Gastrocnemius medialis (tissue), 4 donors: ENCODE measurements around the gene PKIB. TPM values are rescaled to one million over a fixed set of nuclear protein-coding genes. Genes with fewer than 3 reads are reported as not detected.
"Not testable (repeated sequence)": the region's sequence is repeated elsewhere in the genome, so short reads cannot be mapped to it uniquely, and the experiment has no call there.

Source experiments
- ATAC-seq, 2 donors: fragments of 150-250 bp; one replicate each; pipeline ENCODE4 v1.9.1; 2016
- DNase-seq, 2 donors: peaks; one replicate each; pipeline ENCODE4 v3.0.0-alpha.2; 2019
- H3K27ac ChIP-seq, 4 donors: fragments of 200-600 bp; sonication (generic); 1 replicate in 1 of 4; 2 replicates in 3 of 4; pipeline ENCODE4 v1.5.1; 2016 to 2018; ENCODE audit warnings: mild to moderate bottlenecking in 2 of 4, moderate library complexity in 1 of 4
- H3K27me3 ChIP-seq, 3 donors: fragments of 200-600 bp; sonication (generic) in 2 of 3; 1 replicate in 1 of 3; 2 replicates in 2 of 3; pipeline versions ENCODE4 v1.5.1 to v1.6.0; 2016 to 2019; ENCODE audit warnings: mild to moderate bottlenecking in 1 of 3, moderate library complexity in 1 of 3
- H3K36me3 ChIP-seq, 2 donors: fragments of 200-600 bp; sonication (generic) in 1 of 2; one replicate each; pipeline ENCODE4 v1.5.1; 2017 to 2018
- H3K4me1 ChIP-seq, 2 donors: fragments of 200-600 bp; sonication (generic) in 1 of 2; one replicate each; pipeline ENCODE4 v1.5.1; 2016 to 2017; ENCODE audit warnings: mild to moderate bottlenecking in 2 of 2
- H3K4me3 ChIP-seq, 4 donors: fragments of 200-600 bp; sonication (generic) in 3 of 4; 1 replicate in 1 of 4; 2 replicates in 3 of 4; pipeline ENCODE4 v1.5.1; 2016 to 2019; ENCODE audit warnings: mild to moderate bottlenecking in 2 of 4
- H3K9me3 ChIP-seq, 3 donors: fragments of 200-600 bp; sonication (generic) in 2 of 3; 1 replicate in 1 of 3; 2 replicates in 2 of 3; pipeline ENCODE4 v1.5.1; 2016 to 2019
- CTCF ChIP-seq, 5 experiments: fragments of 450-650 bp in 3 of 5; fragments of 200-600 bp in 2 of 5; sonication (generic) in 2 of 5; IDR thresholded peaks in 4 of 5; conservative IDR thresholded peaks in 1 of 5; 1 replicate in 4 of 5; 2 replicates in 1 of 5; pipeline ENCODE4 v1.5.1; 2016 to 2019; ENCODE audit warnings: antibody characterized with exemption in 5 of 5, mild to moderate bottlenecking in 3 of 5, moderate library complexity in 3 of 5
- POLR2A ChIP-seq, 2 donors: fragments of 450-650 bp; IDR thresholded peaks; one replicate each; pipeline ENCODE4 v1.6.1; 2017; ENCODE audit warnings: antibody characterized with exemption in 2 of 2, mild to moderate bottlenecking in 2 of 2, moderate library complexity in 2 of 2
- in situ Hi-C, 4 donors: fragments of 200-750 bp; cut with MboI; loops; one replicate each; pipeline versions ENCODE4 v1.15.0 to v1.8.0; 2017; ENCODE audit warnings: low sequenced_read_pairs in 4 of 4
- intact Hi-C: fragments of 100-400 bp; cut with DNase I; formaldehyde crosslinking; loops from one replicate; pipeline ENCODE4 v1.15.1; 2023; ENCODE audit warnings: low total_unique reads
- total RNA-seq, 4 donors: library from RNA; depleted of rRNA; stranded (reverse); fragments of >200 nt; gene quantifications; one replicate each; pipeline versions ENCODE4 v1.1.0 to v1.2.3, GENCODE V29; 2016

PKIB gene
- total RNA-seq, 4 donors from 2014 or later: 0.64 to 1.1 (median 0.97) TPM

GRCh38 chr6:122744247-122744646, 134.0 kb downstream of the PKIB start:
- not testable (repeated sequence) for H3K4me3 ChIP-seq, H3K36me3 ChIP-seq, H3K27me3 ChIP-seq, H3K9me3 ChIP-seq, DNase-seq
- peak; percentile 80 to 91 for ATAC-seq
- Histone ChIP-seq H3K4me1 (peaks cover 0 to 11% of the 10 kb centered on the region in 2 donors), H3K27ac (peak overlapping the region; percentile 68 to 85 (median 77))
- peak in 2 of 5 experiments; percentile 34 to 51 for TF ChIP-seq CTCF (IDR thresholded peaks at IDR 0.05 in 4 of 5, conservative IDR thresholded peaks at IDR 0.05 in 1 of 5)
- intact Hi-C loops (loop anchor here (1.0 to 2.0 kb wide), 2 partner anchors 45 to 95 kb away; partner anchors contain the start of gene SMPDL3A), in situ Hi-C loops (loop anchor here in 2 of 4 donors (25.0 kb wide), 1 partner anchor 568 kb away; no protein-coding TSS in a partner anchor)

GRCh38 chr6:122744856-122745255, 134.7 kb downstream of the PKIB start:
- Histone ChIP-seq H3K4me1 (peaks cover 0 to 11% of the 10 kb centered on the region in 2 donors), H3K27ac (peak overlapping the region; percentile 68 to 85 (median 77))
- H3K9me3 ChIP-seq, ATAC-seq, H3K4me3 ChIP-seq, H3K27me3 ChIP-seq, DNase-seq, H3K36me3 ChIP-seq: not testable (repeated sequence)
- intact Hi-C loops (loop anchor here (1.0 to 2.0 kb wide), 2 partner anchors 44 to 94 kb away; partner anchors contain the start of gene SMPDL3A), in situ Hi-C loops (loop anchor here in 2 of 4 donors (25.0 kb wide), 1 partner anchor 567 kb away; no protein-coding TSS in a partner anchor)

- Histone ChIP-seq H3K27me3 (no peaks in the 10 kb centered on the region), H3K9me3 (no peaks in the 10 kb centered on the region), H3K36me3 (no peaks in the 10 kb centered on the region), H3K4me3 (no peak overlapping the region), H3K4me1 (peaks cover 0 to 13% of the 10 kb centered on the region in 2 donors), H3K27ac (no peak overlapping the region)
- in situ Hi-C loops (loop anchor here in 2 of 4 donors (25.0 kb wide), 1 partner anchor 566 kb away; no protein-coding TSS in a partner anchor), intact Hi-C loops (no loop called here)
- TF ChIP-seq POLR2A (IDR thresholded peaks at IDR 0.05) (no peak), CTCF (IDR thresholded peaks at IDR 0.05 in 4 of 5, conservative IDR thresholded peaks at IDR 0.05 in 1 of 5) (no peak)
- no peak for ATAC-seq
- DNase-seq: no peak
Observed at GRCh38 chr6:122746688-122747087, 136.5 kb downstream of the PKIB start.

DNA sequence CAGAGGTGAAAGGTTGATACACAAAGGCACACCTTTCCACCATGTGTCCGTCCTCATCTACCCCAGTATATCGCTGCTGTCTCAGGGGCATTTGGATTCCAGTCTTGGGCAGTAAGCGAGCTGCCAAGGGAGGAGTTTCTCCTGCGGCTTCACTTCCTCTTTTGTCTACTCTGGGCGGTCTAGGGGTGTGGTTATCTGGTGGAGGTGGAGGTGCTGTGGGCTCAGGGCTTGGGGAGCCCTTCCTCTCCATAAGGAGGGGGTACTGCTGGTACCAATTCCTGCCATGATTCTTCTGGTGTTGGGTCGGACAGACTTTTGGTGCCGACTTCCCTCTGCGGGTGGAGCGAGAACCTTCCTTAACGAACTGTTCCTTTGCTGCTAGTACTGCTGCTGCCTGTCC, 137.4 kb downstream of the PKIB start:
- no peaks in the 10 kb centered on the region for H3K36me3 ChIP-seq
- no peak overlapping the region for H3K4me3 ChIP-seq
- H3K9me3 ChIP-seq: no peaks in the 10 kb centered on the region
- no peak overlapping the region for H3K27ac ChIP-seq
- peaks cover 5 to 19% of the 10 kb centered on the region in 2 donors for H3K4me1 ChIP-seq
- no peaks in the 10 kb centered on the region for H3K27me3 ChIP-seq
- in situ Hi-C loops: loop anchor here in 2 of 4 donors (25.0 kb wide), 1 partner anchor 565 kb away; no protein-coding TSS in a partner anchor
- TF ChIP-seq POLR2A (IDR thresholded peaks at IDR 0.05) (no peak), CTCF (IDR thresholded peaks at IDR 0.05 in 4 of 5, conservative IDR thresholded peaks at IDR 0.05 in 1 of 5) (no peak)
- DNase-seq (no peak), ATAC-seq (no peak)
- intact Hi-C loops: no loop called here

- H3K4me1 ChIP-seq: peaks cover 14 to 23% of the 10 kb centered on the region in 2 donors
- H3K27ac ChIP-seq, intact Hi-C loops, H3K36me3 ChIP-seq, H3K4me3 ChIP-seq, H3K9me3 ChIP-seq, ATAC-seq, H3K27me3 ChIP-seq, DNase-seq: not testable (repeated sequence)
- in situ Hi-C loops: loop anchor here in 2 of 4 donors (25.0 kb wide), 1 partner anchor 563 kb away; no protein-coding TSS in a partner anchor
Observed at GRCh38 chr6:122748945-122749344, 138.7 kb downstream of the PKIB start.
